HEK293 (cell line): ENCODE results near the gene KCNAB1.
"Not testable (repeated sequence)": the region's sequence is repeated elsewhere in the genome, so short reads cannot be mapped to it uniquely, and the experiment has no call there.

Experiments used
- CTCF ChIP-seq: fragments of 450-650 bp; formaldehyde crosslinking; IDR thresholded peaks from 2 replicates; pipeline ENCODE4 v1.5.1; 2016; ENCODE audit warnings: missing biosample characterization, missing genetic modification characterization
- KLF7 ChIP-seq: fragments of 450-650 bp; formaldehyde crosslinking; IDR thresholded peaks from 2 replicates; pipeline ENCODE4 v1.5.1; 2016; ENCODE audit warnings: missing biosample characterization, missing genetic modification characterization, borderline replicate concordance
- MYNN ChIP-seq: fragments of 450-650 bp; formaldehyde crosslinking; IDR thresholded peaks from 2 replicates; pipeline ENCODE4 v1.5.1; 2016; ENCODE audit warnings: missing biosample characterization, missing genetic modification characterization, borderline replicate concordance
- PATZ1 ChIP-seq: fragments of 450-650 bp; formaldehyde crosslinking; IDR thresholded peaks from 2 replicates; pipeline ENCODE4 v1.5.1; 2016; ENCODE audit warnings: missing biosample characterization, missing genetic modification characterization
- SP2 ChIP-seq: fragments of 450-650 bp; formaldehyde crosslinking; IDR thresholded peaks from 2 replicates; pipeline ENCODE4 v1.5.1; 2016; ENCODE audit warnings: missing biosample characterization, missing genetic modification characterization
- YY1 ChIP-seq: fragments of 450-650 bp; formaldehyde crosslinking; IDR thresholded peaks from 2 replicates; pipeline ENCODE4 v1.5.1; 2018; ENCODE audit warnings: missing biosample characterization, missing genetic modification characterization
- ZBTB1 ChIP-seq: fragments of 450-650 bp; formaldehyde crosslinking; IDR thresholded peaks from 2 replicates; pipeline ENCODE4 v1.5.1; 2016; ENCODE audit warnings: missing biosample characterization, missing genetic modification characterization
- ZBTB44 ChIP-seq: fragments of 450-650 bp; IDR thresholded peaks from 2 replicates; pipeline ENCODE4 v1.5.1; 2018; ENCODE audit warnings: missing biosample characterization, mild to moderate bottlenecking, missing genetic modification characterization
- ZFP69B ChIP-seq: fragments of 450-650 bp; formaldehyde crosslinking; IDR thresholded peaks from 2 replicates; pipeline ENCODE4 v1.5.1; 2016; ENCODE audit warnings: missing biosample characterization, missing genetic modification characterization
- ZNF24 ChIP-seq: fragments of 450-650 bp; formaldehyde crosslinking; IDR thresholded peaks from 2 replicates; pipeline ENCODE4 v1.5.1; 2016; ENCODE audit warnings: missing biosample characterization, missing genetic modification characterization
- ZNF274 ChIP-seq, 2 experiments: fragments of 200-500 bp in 1 of 2; fragments of 450-650 bp in 1 of 2; sonication (Bioruptor generic) in 1 of 2; formaldehyde crosslinking in 1 of 2; IDR thresholded peaks; 2 replicates each; pipeline versions ENCODE4 v1.5.1 to v1.6.1; 2014 to 2016; ENCODE audit warnings: borderline replicate concordance in 1 of 2, inconsistent platforms in 1 of 2, low read length in 1 of 2, missing biosample characterization in 1 of 2, missing genetic modification characterization in 1 of 2
- ZNF561 ChIP-seq: fragments of 450-650 bp; IDR thresholded peaks from 2 replicates; pipeline ENCODE4 v1.5.1; 2018; ENCODE audit warnings: missing biosample characterization, missing genetic modification characterization, borderline replicate concordance
- ZNF624 ChIP-seq: fragments of 450-650 bp; formaldehyde crosslinking; IDR thresholded peaks from 2 replicates; pipeline ENCODE4 v1.5.1; 2017; ENCODE audit warnings: missing biosample characterization, missing genetic modification characterization
- ZNF664 ChIP-seq: fragments of 450-650 bp; formaldehyde crosslinking; IDR thresholded peaks from 2 replicates; pipeline ENCODE4 v1.5.1; 2016; ENCODE audit warnings: missing biosample characterization, missing genetic modification characterization

GRCh38 chr3:156224046-156224445, 103.7 kb downstream of the KCNAB1 start:
- not testable (repeated sequence) for TF ChIP-seq ZNF24 (tag by site-specific recombination); ZBTB1; PATZ1; KLF7 (tag by site-specific recombination); YY1 (tag by site-specific recombination); CTCF (tag by site-specific recombination); ZNF561 (tag by site-specific recombination); ZFP69B; SP2 (tag by site-specific recombination); ZNF624 (tag by site-specific recombination); ZNF664; MYNN (tag by site-specific recombination); ZBTB44; ZNF274 (IDR thresholded peaks at IDR 0.05; ENCODE audit: low read length); ZNF274 (tag by site-specific recombination; IDR thresholded peaks at IDR 0.05; ENCODE audit: borderline replicate concordance)
